Measurements from ENCODE around the gene MRTO4.
"Not testable (repeated sequence)": the region's sequence is repeated elsewhere in the genome, so short reads cannot be mapped to it uniquely, and the experiment has no call there.

The MRTO4 gene

DNA sequence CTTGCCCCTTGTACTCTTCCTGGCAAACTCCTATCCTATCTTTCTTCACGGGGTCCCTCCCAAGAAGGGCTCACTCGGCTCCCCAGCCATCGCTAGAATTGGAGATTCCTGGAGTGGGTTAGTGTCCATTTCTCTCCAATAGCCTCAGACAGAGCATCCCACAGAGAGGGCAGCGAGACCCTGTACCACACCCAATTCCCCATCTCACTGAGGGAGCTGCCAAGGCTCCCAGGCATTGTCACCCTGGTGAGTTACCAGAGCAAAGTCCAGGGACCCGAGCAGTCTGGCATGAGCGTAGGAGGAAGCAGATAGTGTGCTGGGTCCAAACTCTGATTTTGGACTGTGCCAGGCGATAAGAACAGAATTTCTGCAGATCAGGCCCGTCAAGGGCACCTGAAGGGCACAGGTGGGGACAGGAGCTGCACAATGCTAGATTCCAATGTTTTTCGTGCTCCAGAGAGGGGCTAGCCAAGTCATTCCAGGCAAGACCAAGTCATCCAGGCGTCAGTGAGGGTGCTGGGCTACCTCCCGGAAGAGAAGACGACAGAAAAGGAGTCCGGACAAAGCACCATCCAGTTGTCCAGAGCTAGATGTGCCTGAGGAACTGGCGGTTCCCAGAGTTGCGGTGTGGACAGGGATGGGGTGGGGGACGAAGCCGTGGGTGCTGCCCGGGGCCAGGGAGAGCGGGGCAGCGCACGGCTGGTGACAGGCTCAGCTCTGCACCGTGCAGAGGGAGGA lies 21.7 kb downstream of the MRTO4 start:
- DNase-seq = no peak

DNA sequence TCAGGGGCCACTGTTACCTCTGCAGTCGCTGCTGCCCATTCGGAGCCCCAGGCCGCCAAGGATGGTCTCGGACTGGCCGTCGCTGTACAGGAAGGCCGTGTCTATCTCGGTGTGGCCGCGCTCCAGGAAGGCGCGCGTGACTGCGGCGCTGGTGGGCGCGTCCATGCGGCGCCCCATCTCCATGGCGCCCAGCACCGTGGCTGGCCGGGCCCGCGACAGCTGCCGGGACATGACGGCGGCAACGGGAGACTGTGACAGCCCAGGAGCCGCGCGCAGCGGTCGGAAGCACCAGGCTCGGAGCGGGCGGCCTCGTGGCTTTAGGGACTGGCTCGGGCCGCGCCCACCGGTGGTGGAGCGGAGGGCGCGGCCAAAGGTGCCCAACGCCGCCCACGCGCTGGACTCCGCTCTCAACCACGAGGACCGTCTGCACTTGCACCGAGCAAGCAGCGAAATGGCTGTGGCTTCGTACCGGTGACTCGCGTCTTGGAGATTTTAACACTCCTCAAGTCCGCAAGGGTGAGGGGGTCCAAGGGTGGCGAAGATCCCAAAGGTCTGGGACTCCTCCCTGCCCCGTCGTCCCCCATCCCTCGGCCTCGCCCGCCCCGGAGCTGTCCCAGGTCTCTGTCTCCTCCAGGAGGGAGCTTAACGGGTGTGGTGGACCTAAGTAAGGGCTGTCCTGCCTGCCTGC lies 22.4 kb downstream of the MRTO4 start:
- DNase-seq = not testable (repeated sequence)

DNA sequence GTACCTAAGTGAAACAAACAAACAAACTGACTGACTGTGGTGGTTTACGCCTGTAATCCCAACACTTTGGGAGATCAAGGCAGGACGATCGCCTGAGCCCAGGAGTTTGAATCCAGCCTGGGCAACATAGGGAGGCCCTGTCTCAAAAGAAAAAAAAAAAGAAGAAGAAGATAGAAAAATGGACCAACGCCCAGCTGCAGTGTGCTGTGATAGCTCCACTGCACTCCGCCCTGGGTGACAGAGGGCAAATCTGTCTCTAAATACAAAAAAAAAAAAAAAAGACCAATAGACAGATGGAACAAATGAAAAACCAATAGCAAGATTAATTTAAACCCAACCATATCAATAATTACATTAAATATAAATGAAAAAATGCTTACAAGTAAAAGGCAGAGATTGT lies 23.0 kb downstream of the MRTO4 start:
- no peak for DNase-seq

DNA sequence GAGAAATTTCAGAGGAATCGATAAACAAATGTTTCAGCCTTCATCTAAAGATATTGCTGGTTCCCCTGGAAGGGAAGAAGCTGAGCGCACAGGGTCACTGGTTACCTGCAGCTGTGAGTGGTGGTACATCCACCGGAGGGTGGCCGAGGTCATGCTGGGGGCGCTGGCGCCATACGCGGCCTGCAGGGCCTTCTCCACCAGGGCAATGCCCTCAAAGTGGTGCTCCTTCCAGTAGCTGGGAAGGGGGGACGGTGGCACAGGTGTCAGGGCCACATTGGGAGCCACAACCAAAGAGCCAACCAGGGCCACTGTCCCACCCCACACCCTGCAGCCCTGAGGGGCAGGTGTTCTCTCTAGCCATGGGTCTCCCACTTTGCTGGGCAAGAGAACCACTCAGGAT lies 32.3 kb downstream of the MRTO4 start:
- DNase-seq = no peak

DNA sequence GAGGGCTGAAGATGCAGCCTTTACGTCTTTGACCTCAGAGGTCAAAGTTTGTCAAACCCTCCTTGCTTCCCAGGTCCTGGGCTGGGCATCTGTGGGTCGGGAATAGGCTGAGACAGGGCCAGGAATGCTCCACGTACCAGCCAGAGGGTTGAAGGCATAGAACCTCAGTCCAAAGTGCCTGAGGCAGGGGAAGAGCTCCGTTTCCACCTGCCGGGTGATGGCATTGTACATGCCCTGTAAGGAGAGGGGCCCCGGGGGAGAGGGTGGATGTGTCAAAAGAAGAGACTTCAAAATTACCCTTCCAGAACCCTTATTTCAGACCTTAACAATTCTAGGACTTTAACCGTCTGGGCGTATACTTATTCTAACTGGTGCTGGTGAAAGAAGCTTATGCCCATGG lies 33.3 kb downstream of the MRTO4 start:
- DNase-seq = no peak

DNA sequence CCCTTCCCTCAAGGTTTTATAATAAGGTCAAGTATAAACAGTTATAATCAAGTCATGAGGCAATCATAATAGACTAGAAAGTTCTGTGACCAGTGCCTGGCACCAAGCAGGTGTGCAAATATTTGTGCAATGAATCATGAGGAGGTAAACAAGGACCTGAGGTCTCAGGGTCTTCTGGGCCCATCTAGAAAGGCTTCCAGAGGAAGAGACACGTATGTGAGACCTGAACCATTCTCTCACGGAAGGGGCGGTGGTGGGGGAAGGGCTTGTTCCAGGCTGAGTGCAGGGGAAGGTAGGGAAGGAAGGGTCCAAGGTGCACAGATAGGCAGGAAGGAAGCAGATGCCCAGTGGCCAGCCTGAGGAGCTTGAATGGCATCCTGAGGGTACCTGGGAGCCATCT lies 33.8 kb downstream of the MRTO4 start:
- not testable (repeated sequence) for DNase-seq

DNA sequence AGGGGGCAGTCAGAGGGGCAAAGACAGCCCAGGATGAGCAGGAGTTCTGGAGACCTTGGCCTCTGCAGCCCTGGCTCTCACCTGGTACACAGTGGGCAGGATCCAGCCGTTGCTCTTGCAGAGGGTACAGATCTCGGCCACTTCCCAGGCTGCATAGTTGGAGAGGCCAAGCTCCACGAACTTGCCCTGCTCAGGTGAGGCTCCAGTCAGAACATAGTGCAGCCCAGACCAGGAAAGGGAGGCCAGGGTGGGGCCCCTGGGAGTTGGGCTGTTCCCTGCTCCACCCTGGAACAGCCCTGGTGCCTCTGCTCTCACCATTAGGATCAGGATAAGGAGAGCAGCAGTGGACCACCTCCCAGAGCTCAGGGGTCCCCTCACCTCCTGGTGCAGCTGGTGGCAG lies 34.2 kb downstream of the MRTO4 start:
- not testable (repeated sequence) for DNase-seq

DNA sequence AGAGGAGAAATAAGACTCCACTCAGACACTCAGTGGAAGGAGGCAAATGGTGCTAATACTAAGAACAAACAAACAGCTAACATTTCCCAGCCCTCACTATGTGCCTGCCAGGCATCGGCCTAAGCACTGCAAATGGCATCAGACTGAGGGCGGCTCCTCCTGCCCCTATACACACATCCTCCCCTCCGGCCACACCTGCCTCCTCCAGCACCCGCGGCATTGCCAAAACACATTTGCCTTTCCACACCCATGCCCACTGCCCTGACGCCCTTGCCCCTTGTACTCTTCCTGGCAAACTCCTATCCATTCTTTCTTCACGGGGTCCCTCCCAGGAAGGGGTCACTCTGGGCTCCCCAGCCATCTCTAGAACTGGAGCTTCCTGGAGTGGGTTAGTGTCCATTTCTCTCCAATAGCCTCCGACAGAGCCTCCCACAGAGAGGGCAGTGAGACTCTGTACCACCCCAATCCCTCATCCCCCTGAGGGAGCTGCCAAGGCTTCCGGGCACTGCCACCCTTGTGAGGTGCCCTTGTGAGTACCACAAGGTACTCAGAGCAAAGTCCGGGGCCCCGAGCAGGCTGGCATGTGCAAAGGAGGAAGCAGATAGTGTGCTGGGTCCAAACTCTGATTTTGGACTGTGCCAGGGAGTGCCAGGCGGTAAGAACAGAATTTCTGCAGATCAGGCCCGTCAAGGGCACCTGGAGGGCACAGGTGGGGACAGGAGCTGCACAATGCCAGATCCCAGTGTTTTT lies 36.0 kb downstream of the MRTO4 start:
- DNase-seq = no peak

DNA sequence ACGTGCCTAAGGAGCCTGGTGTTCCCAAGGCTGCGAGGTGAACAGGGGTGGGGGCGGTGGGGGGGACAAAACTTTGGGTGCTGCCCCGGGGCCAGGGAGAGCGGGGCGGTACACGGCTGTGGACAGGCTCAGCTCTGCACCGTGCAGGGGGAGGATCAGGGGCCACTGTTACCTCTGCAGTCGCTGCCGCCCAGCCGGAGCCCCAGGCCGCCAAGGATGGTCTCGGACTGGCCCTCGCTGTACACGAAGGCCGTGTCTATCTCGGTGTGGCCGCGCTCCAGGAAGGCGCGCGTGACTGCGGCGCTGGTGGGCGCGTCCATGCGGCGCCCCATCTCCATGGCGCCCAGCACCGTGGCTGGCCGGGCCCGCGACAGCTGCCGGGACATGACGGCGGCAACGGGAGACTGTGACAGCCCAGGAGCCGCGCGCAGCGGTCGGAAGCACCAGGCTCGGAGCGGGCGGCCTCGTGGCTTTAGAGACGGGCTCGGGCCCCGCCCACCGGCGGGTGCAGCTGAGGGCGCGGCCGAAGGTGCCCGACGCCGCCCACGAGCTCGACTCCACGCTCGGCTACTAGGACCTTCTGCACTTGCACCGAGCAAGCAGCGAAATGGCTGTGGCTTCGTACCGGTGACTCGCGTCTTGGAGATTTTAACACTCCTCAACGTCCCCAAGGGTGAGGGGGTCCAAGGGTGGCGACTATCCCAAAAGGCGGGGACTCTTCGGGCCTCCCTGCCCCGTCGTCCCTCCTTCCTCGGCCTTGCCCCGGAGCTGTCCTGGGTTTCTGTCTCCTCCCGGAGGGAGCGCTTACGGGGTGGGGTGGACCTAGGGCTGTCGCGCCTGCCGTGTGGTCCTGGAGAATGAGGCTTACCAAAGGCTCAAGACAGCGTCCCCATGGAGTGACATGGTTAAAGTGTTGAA lies 37.0 kb downstream of the MRTO4 start, which contains the start of gene AKR7A3:
Gene AKR7A3, minus strand, starts transcription at position 447 of the 918 bp plus-strand sequence. Its CDS starts 61 bp downstream, at position 386.
- not testable (repeated sequence) for DNase-seq

DNA sequence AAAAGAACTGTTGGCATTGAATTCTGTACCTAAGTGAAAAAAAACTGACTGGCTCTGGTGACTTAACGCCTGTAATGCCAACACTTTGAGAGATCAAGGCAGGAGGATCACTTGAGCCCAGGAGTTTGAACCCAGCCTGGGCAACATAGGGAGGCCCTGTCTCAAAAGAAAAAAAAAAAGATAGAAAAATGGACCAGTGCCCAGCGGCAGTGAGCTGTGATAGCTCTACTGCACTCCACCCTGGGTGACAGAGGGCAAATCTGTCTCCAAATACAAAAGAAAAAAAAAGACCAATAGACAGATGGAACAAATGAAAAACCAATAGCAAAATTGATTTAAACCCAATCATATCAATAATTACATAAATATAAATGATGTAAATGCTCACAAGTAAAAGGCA lies 37.6 kb downstream of the MRTO4 start:
- DNase-seq = no peak

DNA sequence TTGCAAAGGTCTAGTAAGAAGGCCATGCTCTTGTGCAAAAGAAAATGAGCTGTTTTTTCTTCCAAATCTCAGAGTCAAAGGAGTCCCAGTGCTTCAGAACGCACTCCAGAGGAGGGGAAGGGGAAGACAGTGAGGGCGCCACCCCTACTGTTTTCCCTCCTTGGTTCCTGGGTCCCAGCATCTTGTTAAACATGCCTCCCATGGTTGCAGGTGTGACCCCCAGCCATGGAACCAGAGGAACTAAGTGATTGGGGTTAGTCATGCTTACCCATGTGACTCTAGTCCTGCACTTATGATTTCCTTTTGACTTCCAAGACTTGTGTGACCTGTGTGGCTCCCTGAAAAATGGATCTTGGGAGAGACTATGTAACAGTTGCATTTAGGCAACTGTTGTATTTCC lies 43.0 kb downstream of the MRTO4 start:
- no peak for DNase-seq

DNA sequence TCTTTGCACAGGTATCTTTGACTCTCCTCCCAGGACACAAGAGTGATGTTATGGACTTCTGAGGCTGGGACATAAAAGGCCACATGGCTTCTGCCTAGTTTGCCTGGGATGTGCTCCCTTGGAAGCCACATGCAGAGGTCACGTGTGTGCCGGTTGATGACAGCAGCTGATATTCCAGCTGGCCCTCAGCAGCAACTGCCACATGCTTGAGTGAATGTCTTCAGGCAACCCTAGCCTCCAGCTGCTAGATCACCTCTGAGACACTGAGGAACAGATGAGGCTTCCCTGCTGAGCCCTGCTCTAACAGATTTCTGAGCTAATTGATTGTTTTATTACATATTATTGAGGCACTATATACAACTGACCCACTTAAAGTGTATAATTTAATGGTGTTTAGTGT lies 48.6 kb downstream of the MRTO4 start:
- DNase-seq = no peak

DNA sequence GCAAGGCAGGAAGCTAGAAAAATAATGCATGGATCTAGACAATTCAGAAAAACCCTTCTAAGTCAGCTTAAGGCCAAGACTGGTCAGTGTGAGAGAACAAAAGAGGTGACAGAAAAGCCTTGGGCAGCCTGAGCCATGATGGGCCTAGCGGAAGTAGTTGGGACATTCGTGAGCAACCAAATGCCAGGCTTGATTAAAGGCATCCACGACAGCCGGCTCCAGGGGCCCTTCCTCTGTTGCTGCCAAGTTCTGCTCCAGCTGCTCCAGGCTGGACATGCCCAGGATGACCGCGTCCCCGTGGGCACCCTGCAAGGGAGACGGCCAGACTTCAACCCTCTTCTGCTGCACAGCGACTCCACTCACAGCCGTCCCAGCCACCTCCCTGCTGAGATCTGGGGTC lies 52.5 kb downstream of the MRTO4 start:
- DNase-seq = not testable (repeated sequence)

DNA sequence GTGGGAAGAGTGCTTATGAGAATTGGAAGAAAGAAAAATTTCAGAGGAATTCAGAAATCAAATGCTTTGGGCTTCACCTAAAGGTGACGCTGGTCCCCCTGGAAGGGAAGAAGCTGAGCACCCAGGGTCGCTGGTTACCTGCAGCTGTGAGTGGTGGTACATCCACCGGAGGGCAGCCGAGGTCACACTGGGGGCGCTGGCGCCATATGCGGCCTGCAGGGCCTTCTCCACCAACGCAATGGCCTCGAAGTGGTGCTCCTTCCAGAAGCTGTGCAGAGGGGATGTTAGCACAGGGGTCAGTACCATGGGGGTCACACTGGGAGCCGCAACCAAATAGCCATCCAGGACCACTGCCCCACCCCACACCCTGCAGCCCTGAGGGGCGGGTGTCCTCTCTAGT lies 54.3 kb downstream of the MRTO4 start:
- no peak for DNase-seq

DNA sequence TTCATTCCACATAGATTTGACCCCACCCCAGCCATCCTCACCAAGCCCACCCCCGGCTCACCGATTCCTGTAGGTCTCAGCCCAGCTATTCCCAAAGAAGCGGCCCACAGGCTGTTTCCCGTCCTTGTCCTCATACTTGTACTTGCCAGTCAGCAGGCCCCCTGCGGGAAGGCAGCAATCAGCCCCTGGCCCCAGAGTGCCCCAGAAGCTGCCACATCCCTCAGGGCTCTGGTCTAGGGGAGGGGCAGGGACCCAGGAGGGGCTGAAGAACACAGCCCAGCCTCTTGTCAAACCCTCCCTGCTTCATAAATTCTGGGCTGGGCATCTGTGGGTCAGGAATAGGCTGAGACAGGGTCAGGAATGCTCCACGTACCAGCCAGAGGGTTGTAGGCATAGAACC lies 55.3 kb downstream of the MRTO4 start:
- no peak for DNase-seq

DNA sequence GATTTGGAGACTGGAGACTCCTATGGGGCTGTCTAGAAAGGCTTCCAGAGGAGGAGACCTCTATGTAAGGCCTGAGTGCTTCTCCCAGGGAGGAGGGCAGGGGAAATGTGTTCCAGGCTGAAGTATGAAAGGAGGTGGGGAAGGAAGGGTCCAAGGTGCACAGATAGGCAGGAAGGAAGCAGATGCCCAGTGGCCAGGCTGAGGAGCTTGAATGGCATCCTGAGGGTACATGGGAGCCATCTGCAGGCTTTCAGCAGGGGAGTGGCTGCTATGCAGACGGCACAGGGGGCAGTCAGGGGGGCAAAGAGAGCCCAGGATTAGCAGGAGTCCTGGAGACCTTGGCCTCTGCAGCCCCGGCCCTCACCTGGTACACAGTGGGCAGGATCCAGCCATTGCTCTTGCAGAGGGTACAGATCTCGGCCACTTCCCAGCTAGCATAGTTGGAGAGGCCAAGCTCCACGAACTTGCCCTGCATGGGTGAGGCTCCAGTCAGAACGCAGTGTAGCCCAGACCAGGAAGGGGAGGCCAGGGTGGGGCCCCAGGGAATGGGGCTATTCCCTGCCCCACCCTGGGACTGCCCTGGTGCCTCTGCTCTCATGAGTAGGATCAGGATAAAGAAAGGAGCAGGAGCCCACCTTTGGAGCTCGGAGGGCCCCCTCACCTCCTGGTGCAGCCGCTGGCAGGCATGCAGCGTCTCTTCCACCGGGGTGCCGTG lies 56.3 kb downstream of the MRTO4 start:
- no peak for DNase-seq

DNA sequence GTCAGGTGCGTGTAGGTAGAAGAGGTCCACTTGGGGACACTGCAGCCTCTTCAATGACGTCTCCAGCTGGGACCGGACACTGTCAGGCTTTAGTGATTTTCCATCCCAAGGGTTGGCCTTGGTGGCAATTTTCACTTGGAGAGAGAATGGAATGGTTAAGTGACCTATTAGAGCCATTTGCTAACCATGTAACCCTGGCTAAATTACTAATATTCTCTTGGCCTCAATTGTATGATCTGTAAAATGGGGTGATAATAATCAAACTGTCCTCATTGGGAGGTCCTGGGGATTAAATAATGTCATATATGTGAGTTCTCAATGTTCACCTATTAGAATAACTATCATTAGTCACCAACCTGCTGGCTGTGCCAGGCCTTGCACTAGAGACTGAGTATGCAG lies 56.9 kb downstream of the MRTO4 start:
- DNase-seq = no peak

DNA sequence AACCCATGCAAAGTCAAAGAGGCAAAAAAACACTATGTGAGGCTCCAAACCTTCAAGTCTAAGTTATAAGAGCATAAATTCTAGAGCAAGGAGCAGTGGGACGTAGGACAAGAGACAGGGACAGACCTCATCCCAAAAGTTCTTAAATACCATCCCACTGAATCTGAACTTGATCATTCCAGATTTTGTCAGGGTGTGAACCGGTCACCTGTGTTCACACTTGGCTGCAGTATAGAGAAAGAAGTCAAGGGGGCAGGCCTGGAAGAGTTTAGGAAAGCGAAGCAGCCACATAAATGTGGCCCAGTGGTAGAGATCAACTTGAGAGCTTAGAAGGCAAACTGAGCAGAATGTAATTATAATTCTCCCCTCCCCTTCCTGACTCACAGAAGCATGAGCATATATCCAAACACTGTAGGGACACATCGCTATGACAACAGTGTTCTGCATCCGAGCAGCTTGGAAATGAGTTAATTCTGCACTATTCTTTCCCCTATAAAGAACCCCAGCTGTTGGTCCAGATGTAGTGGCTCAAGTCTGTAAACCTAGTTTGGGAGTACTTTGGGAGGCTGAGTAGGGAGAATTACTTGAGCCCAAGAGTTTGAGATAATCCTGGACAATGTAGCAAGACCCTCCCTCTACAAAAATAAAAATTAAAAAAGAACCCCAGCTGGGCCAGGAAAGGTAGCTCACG lies 57.7 kb downstream of the MRTO4 start:
- DNase-seq = no peak
